SK-N-SH (cell line): ENCODE measurements around the gene KCNN2. TPM values are rescaled to one million over a fixed set of nuclear protein-coding genes. Genes with fewer than 3 reads are reported as not detected.

Source experiments
- CTCF ChIA-PET: fragments of 300-600, 350-600 bp; formaldehyde crosslinking; extraction: SDS; loops from one replicate; lab custom pipeline; 2021; lab: Yijun Ruan, JAX
- POLR2A ChIA-PET: fragments of 350-600 bp; sonication (Branson Sonifier 250); formaldehyde crosslinking; extraction: SDS; loops from one replicate; lab custom pipeline; 2020; ENCODE audit warnings: antibody characterized with exemption, inconsistent platforms; lab: Yijun Ruan, JAX
- DNase-seq: peaks from one replicate; pipeline ENCODE4 v3.0.0; 2012
- H2AFZ ChIP-seq: fragments of 200-600 bp; sonication (generic); 2 replicates; pipeline ENCODE4 v1.8.1; 2016; ENCODE audit warnings: antibody characterized with exemption, mild to moderate bottlenecking, low read depth
- H3F3A ChIP-seq: fragments of 200-600 bp; sonication (generic); replicated peaks from 2 replicates; pipeline ENCODE3; 2016; ENCODE audit warnings: antibody characterized with exemption, mild to moderate bottlenecking; ENCODE audit not compliant: insufficient read depth
- H3K27ac ChIP-seq, 2 experiments: fragments of 200-500 bp in 1 of 2; fragments of 200-600 bp in 1 of 2; sonication (Bioruptor generic) in 1 of 2; sonication (generic), shearing (Covaris generic) in 1 of 2; 2 replicates each; pipeline versions ENCODE4 v1.5.1 to v1.6.1; 2014 to 2016; ENCODE audit warnings: low read depth in 2 of 2, inconsistent platforms in 1 of 2, low read length in 1 of 2, mild to moderate bottlenecking in 1 of 2, mixed read lengths in 1 of 2
- H3K27me3 ChIP-seq: fragments of 200-600 bp; sonication (generic), shearing (Covaris generic); 2 replicates; pipeline ENCODE4 v1.6.1; 2016; ENCODE audit warnings: mixed run types; ENCODE audit not compliant: insufficient read depth
- H3K36me3 ChIP-seq, 2 experiments: fragments of 200-500 bp in 1 of 2; fragments of 200-600 bp in 1 of 2; sonication (Bioruptor generic) in 1 of 2; sonication (generic) in 1 of 2; replicated peaks in 1 of 2; 2 replicates each; pipeline versions ENCODE3 to v1.5.1; 2014 to 2016; ENCODE audit warnings: low read length in 1 of 2, mild to moderate bottlenecking in 1 of 2; ENCODE audit not compliant: insufficient read depth in 2 of 2, control insufficient read depth in 1 of 2
- H3K4me1 ChIP-seq, 2 experiments: fragments of 200-500 bp in 1 of 2; fragments of 200-600 bp in 1 of 2; sonication (Bioruptor generic) in 1 of 2; sonication (generic), shearing (Covaris generic) in 1 of 2; 2 replicates each; pipeline versions ENCODE4 v1.5.1 to v1.6.1; 2014 to 2016; ENCODE audit warnings: low read depth in 1 of 2, low read length in 1 of 2, mixed run types in 1 of 2; ENCODE audit not compliant: insufficient read depth in 2 of 2, control insufficient read depth in 1 of 2
- H3K4me2 ChIP-seq: fragments of 200-600 bp; sonication (generic), shearing (Covaris generic); 2 replicates; pipeline ENCODE4 v1.6.1; 2017; ENCODE audit warnings: mixed run types
- H3K4me3 ChIP-seq, 2 experiments: fragments of 200-500 bp in 1 of 2; fragments of 200-600 bp in 1 of 2; sonication (Bioruptor generic) in 1 of 2; sonication (generic), shearing (Covaris generic) in 1 of 2; 2 replicates each; pipeline versions ENCODE4 v1.5.1 to v1.8.1; 2014 to 2016; ENCODE audit warnings: low read depth in 2 of 2, inconsistent platforms in 1 of 2, low read length in 1 of 2, mild to moderate bottlenecking in 1 of 2, mixed read lengths in 1 of 2, moderate library complexity in 1 of 2
- H3K79me2 ChIP-seq: fragments of 200-600 bp; sonication (generic); 2 replicates; pipeline ENCODE4 v1.8.1; 2017; ENCODE audit warnings: mild to moderate bottlenecking; ENCODE audit not compliant: insufficient read depth
- H3K9ac ChIP-seq: fragments of 200-600 bp; sonication (generic); 2 replicates; pipeline ENCODE4 v1.6.1; 2017; ENCODE audit warnings: mixed run types
- H3K9me2 ChIP-seq: fragments of 200-600 bp; sonication (generic); 2 replicates; pipeline ENCODE4 v1.6.1; 2017; ENCODE audit warnings: mixed run types
- H3K9me3 ChIP-seq: fragments of 200-600 bp; sonication (generic); 2 replicates; pipeline ENCODE4 v1.6.1; 2017; ENCODE audit warnings: mixed run types, mild to moderate bottlenecking, moderate library complexity
- H4K20me1 ChIP-seq: fragments of 200-600 bp; sonication (generic); 2 replicates; pipeline ENCODE4 v1.6.1; 2017; ENCODE audit warnings: mild to moderate bottlenecking, mixed run types; ENCODE audit not compliant: insufficient read depth
- CHD2 ChIP-seq: fragments of 150-350 bp; IDR thresholded peaks from 2 replicates; pipeline ENCODE4 v1.6.1; 2018; ENCODE audit warnings: low read length; ENCODE audit not compliant: partially characterized antibody
- EP300 ChIP-seq, 2 experiments: IDR thresholded peaks; 2 replicates each; pipeline versions ENCODE4 v1.4.0 to v1.6.1; 2012; ENCODE audit warnings: borderline replicate concordance in 1 of 2, low read depth in 1 of 2, low read length in 1 of 2
- FOXJ3 ChIP-seq: sonication (generic); formaldehyde crosslinking; IDR thresholded peaks from 2 replicates; pipeline ENCODE4 v1.5.1; 2020; ENCODE audit warnings: mild to moderate bottlenecking, missing genetic modification reagents
- FOXM1 ChIP-seq: IDR thresholded peaks from 2 replicates; pipeline ENCODE4 v1.4.0; 2012; ENCODE audit warnings: low read depth, mild to moderate bottlenecking
- MEF2A ChIP-seq: IDR thresholded peaks from 2 replicates; pipeline ENCODE4 v1.4.0; 2012; ENCODE audit warnings: low read depth, borderline replicate concordance
- MXI1 ChIP-seq: IDR thresholded peaks from 2 replicates; pipeline ENCODE4 v1.6.1; 2012; ENCODE audit warnings: mild to moderate bottlenecking, low read depth, low read length, improper control_type of control experiment
- POLR2AphosphoS5 ChIP-seq: IDR thresholded peaks from 2 replicates; pipeline ENCODE4 v1.6.1; 2012; ENCODE audit warnings: low read depth, low read length
- RAD21 ChIP-seq: IDR thresholded peaks from 2 replicates; pipeline ENCODE4 v1.6.1; 2012; ENCODE audit warnings: mild to moderate bottlenecking, low read length
- RCOR1 ChIP-seq: fragments of 150-350 bp; IDR thresholded peaks from 2 replicates; pipeline ENCODE4 v1.6.1; 2017; ENCODE audit warnings: antibody characterized with exemption, low read length
- REST ChIP-seq: IDR thresholded peaks from 2 replicates; pipeline ENCODE4 v1.6.1; 2012; ENCODE audit warnings: mild to moderate bottlenecking, low read depth, low read length, moderate library complexity
- SIN3A ChIP-seq: IDR thresholded peaks from 2 replicates; pipeline ENCODE4 v1.6.1; 2012; ENCODE audit warnings: low read depth, mild to moderate bottlenecking, low read length, moderate library complexity, borderline replicate concordance
- SMC3 ChIP-seq: IDR thresholded peaks from 2 replicates; pipeline ENCODE4 v1.6.1; 2012; ENCODE audit warnings: low read depth, low read length, improper control_type of control experiment
- TEAD4 ChIP-seq: IDR thresholded peaks from 2 replicates; pipeline ENCODE4 v1.4.0; 2012; ENCODE audit warnings: mild to moderate bottlenecking, borderline replicate concordance; ENCODE audit not compliant: insufficient read depth
- YY1 ChIP-seq: IDR thresholded peaks from 2 replicates; pipeline ENCODE4 v1.4.0; 2012; ENCODE audit warnings: low read depth, mild to moderate bottlenecking
- WGBS: methylation state at CpG from one replicate; pipeline ENCODE4 v1.1.6; 2017; ENCODE audit warnings: low lambda C conversion rate; 5-methylcytosine and 5-hydroxymethylcytosine counted together
- polyA plus RNA-seq, 3 experiments: library from polyadenylated mRNA; depleted of rRNA; stranded (reverse); fragments of >200 nt; gene quantifications; 2 replicates each; pipeline ENCODE4 v1.2.3, GENCODE V29; 2012
- TF ChIP-seq, protein P1 (sequence below): IDR thresholded peaks from 2 replicates; pipeline ENCODE4 v1.4.0; 2012; ENCODE audit warnings: low read depth, borderline replicate concordance
- TF ChIP-seq, protein P2 (sequence below): IDR thresholded peaks from 2 replicates; pipeline ENCODE4 v1.4.0; 2012; ENCODE audit warnings: low read depth
- TF ChIP-seq, protein P3 (sequence below): fragments of 150-350 bp; IDR thresholded peaks from 2 replicates; pipeline ENCODE4 v1.6.1; 2016; ENCODE audit warnings: mild to moderate bottlenecking, low read depth, low read length

Gene KCNN2
- polyA plus RNA-seq, 1 of the 3 experiments (the other 2 are of a cell fraction), result not detected

DNA sequence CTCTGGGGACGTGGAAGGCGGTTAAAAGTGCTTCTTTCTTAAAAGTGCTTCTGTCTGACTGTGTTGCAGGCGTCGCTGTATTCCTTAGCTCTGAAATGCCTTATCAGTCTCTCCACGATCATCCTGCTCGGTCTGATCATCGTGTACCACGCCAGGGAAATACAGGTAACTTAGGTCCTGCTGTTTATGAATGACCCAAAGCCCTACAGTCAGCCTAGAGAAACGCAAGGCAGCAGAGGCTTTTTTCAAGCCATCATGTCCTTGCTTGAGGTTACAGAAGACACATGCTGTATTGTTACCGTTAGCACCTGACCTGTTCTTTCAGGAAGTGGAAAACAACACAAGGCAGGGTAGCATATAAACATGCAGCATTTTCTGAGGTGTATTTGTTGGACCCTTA lies 2.0 kb downstream of the KCNN2 start:
- Histone ChIP-seq H3K36me3 (no peaks in the 10 kb centered on the region), H3K4me1 (no peaks in the 10 kb centered on the region), H2AFZ (no peak overlapping the region), H3K9me3 (no peaks in the 10 kb centered on the region), H3K4me3 (no peak overlapping the region), H3K9me2 (no peaks in the 10 kb centered on the region), H4K20me1 (0 out of 2 replicates have a peak, but pooled peaks cover 2% of the 10 kb centered on the region), H3K9ac (no peak overlapping the region), H3K27me3 (peaks cover 44% of the 10 kb centered on the region), H3K27ac (no peak overlapping the region), H3K4me2 (no peak overlapping the region), H3F3A (no peaks in the 10 kb centered on the region), H3K79me2 (no peaks in the 10 kb centered on the region)
- TF ChIP-seq SMC3, result no peak
- no peak for TF ChIP-seq EP300 (IDR thresholded peaks at IDR 0.05; ENCODE audit: borderline replicate concordance in 1 of 2, low read depth in 1 of 2, low read length in 1 of 2)
- no peak for TF ChIP-seq CHD2
- TF ChIP-seq RAD21, result no peak
- TF ChIP-seq FOXJ3, result no peak
- TF ChIP-seq, protein P1, sequence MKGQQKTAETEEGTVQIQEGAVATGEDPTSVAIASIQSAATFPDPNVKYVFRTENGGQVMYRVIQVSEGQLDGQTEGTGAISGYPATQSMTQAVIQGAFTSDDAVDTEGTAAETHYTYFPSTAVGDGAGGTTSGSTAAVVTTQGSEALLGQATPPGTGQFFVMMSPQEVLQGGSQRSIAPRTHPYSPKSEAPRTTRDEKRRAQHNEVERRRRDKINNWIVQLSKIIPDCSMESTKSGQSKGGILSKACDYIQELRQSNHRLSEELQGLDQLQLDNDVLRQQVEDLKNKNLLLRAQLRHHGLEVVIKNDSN, result no peak
- TF ChIP-seq POLR2AphosphoS5, result no peak
- no peak for TF ChIP-seq TEAD4
- no peak for TF ChIP-seq RCOR1
- TF ChIP-seq, protein P2, sequence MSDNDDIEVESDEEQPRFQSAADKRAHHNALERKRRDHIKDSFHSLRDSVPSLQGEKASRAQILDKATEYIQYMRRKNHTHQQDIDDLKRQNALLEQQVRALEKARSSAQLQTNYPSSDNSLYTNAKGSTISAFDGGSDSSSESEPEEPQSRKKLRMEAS, result no peak
- TF ChIP-seq YY1, result no peak
- no peak for TF ChIP-seq REST
- no peak for TF ChIP-seq SIN3A
- TF ChIP-seq MXI1, result no peak
- TF ChIP-seq FOXM1, result no peak
- TF ChIP-seq, protein P3, sequence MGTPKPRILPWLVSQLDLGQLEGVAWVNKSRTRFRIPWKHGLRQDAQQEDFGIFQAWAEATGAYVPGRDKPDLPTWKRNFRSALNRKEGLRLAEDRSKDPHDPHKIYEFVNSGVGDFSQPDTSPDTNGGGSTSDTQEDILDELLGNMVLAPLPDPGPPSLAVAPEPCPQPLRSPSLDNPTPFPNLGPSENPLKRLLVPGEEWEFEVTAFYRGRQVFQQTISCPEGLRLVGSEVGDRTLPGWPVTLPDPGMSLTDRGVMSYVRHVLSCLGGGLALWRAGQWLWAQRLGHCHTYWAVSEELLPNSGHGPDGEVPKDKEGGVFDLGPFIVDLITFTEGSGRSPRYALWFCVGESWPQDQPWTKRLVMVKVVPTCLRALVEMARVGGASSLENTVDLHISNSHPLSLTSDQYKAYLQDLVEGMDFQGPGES, result no peak
- no peak for TF ChIP-seq MEF2A
- 8% methylated on average over 8 of the region's 10 CpGs for WGBS
- no peak for DNase-seq
- ChIA-PET CTCF (no interaction called here), POLR2A (no interaction called here)
